ENCODE results near the gene PLD1.

GRCh38 chr3:171748064-171748924, 62.0 kb downstream of the PLD1 start:
- TF ChIP-seq, protein P1, sequence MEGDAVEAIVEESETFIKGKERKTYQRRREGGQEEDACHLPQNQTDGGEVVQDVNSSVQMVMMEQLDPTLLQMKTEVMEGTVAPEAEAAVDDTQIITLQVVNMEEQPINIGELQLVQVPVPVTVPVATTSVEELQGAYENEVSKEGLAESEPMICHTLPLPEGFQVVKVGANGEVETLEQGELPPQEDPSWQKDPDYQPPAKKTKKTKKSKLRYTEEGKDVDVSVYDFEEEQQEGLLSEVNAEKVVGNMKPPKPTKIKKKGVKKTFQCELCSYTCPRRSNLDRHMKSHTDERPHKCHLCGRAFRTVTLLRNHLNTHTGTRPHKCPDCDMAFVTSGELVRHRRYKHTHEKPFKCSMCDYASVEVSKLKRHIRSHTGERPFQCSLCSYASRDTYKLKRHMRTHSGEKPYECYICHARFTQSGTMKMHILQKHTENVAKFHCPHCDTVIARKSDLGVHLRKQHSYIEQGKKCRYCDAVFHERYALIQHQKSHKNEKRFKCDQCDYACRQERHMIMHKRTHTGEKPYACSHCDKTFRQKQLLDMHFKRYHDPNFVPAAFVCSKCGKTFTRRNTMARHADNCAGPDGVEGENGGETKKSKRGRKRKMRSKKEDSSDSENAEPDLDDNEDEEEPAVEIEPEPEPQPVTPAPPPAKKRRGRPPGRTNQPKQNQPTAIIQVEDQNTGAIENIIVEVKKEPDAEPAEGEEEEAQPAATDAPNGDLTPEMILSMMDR (IDR thresholded peaks at IDR 0.05) = no peak
- TF ChIP-seq POLR2A (IDR thresholded peaks at IDR 0.05) = no peak

Data from right lobe of liver (tissue), 4 donors.